Activated T-helper 1 cell treated with anti-CD3 and anti-CD28 coated beads, Interleukin-2, amount 50 U/mL, for 16 hours (primary cell): ENCODE data around the gene CDK5RAP2.
"Not testable (repeated sequence)": the region's sequence is repeated elsewhere in the genome, so short reads cannot be mapped to it uniquely, and the experiment has no call there.

Experiments
- DNase-seq, 2 donors: peaks; one replicate each; pipeline ENCODE4 v3.0.0-alpha.2; 2020; ENCODE audit warnings: low read depth in 1 of 2, low spot score in 1 of 2

Gene CDK5RAP2

GRCh38 chr9:120545701-120546550 is 34.0 kb downstream of the CDK5RAP2 start:
- no peak for DNase-seq

- DNase-seq: no peak
Observed at GRCh38 chr9:120544441-120544840, 35.5 kb downstream of the CDK5RAP2 start.

GRCh38 chr9:120542701-120543490 is 37.1 kb downstream of the CDK5RAP2 start:
- no peak for DNase-seq

- no peak for DNase-seq
Observed at GRCh38 chr9:120541921-120542320, 38.0 kb downstream of the CDK5RAP2 start.

GRCh38 chr9:120539951-120540350 is 40.0 kb downstream of the CDK5RAP2 start:
- DNase-seq: no peak

GRCh38 chr9:120538339-120538738 is 41.6 kb downstream of the CDK5RAP2 start:
- DNase-seq: no peak

GRCh38 chr9:120536949-120537640 is 42.9 kb downstream of the CDK5RAP2 start:
- no peak for DNase-seq

GRCh38 chr9:120536094-120536493 is 43.9 kb downstream of the CDK5RAP2 start:
- DNase-seq: no peak

GRCh38 chr9:120534266-120534665 is 45.7 kb downstream of the CDK5RAP2 start:
- no peak for DNase-seq

GRCh38 chr9:120532891-120533290 is 47.1 kb downstream of the CDK5RAP2 start:
- DNase-seq: no peak

- DNase-seq: no peak
Observed at GRCh38 chr9:120532475-120532874, 47.5 kb downstream of the CDK5RAP2 start.

- DNase-seq: no peak
Observed at GRCh38 chr9:120531683-120532300, 48.2 kb downstream of the CDK5RAP2 start.

- not testable (repeated sequence) for DNase-seq
Observed at GRCh38 chr9:120530220-120530832, 49.6 kb downstream of the CDK5RAP2 start.

- DNase-seq: no peak
Observed at GRCh38 chr9:120528829-120529228, 51.1 kb downstream of the CDK5RAP2 start.

- DNase-seq: no peak
Observed at GRCh38 chr9:120528327-120528726, 51.6 kb downstream of the CDK5RAP2 start.

- no peak for DNase-seq
Observed at GRCh38 chr9:120526534-120526933, 53.4 kb downstream of the CDK5RAP2 start.

GRCh38 chr9:120524863-120525262 is 55.1 kb downstream of the CDK5RAP2 start:
- DNase-seq: no peak

GRCh38 chr9:120524038-120524437 is 55.9 kb downstream of the CDK5RAP2 start:
- no peak for DNase-seq

- no peak for DNase-seq
Observed at GRCh38 chr9:120522558-120522957, 57.4 kb downstream of the CDK5RAP2 start.

GRCh38 chr9:120522032-120522431 is 57.9 kb downstream of the CDK5RAP2 start:
- DNase-seq: no peak

GRCh38 chr9:120521101-120521500 is 58.9 kb downstream of the CDK5RAP2 start:
- DNase-seq: no peak
